GM23338 (cell line): ENCODE results near the gene EGFL7. TPM values are rescaled to one million over a fixed set of nuclear protein-coding genes. Genes with fewer than 3 reads are reported as not detected.

Experiments used
- ATAC-seq: fragments of 200-7000 bp; cut with Tn5 transposase; 3 replicates; pipeline ENCODE4 v1.9.1; 2020
- DNase-seq: peaks from one replicate; pipeline ENCODE4 v3.0.0-alpha.2; 2015; ENCODE audit warnings: low spot score
- H2AFZ ChIP-seq: fragments of 200-600 bp; sonication (generic); 2 replicates; pipeline ENCODE4 v1.8.0; 2016; ENCODE audit warnings: antibody characterized with exemption, mild to moderate bottlenecking, moderate library complexity
- H3F3A ChIP-seq: fragments of 200-600 bp; sonication (generic); replicated peaks from 2 replicates; pipeline ENCODE4 v1.8.0; 2017; ENCODE audit warnings: antibody characterized with exemption, mixed run types, low read depth
- H3K27ac ChIP-seq: fragments of 200-600 bp; sonication (generic); 2 replicates; pipeline ENCODE4 v1.6.1; 2016; ENCODE audit warnings: low read depth
- H3K27me3 ChIP-seq: fragments of 200-600 bp; sonication (generic); 2 replicates; pipeline ENCODE4 v1.8.0; 2016; ENCODE audit warnings: mild to moderate bottlenecking, mixed run types, moderate library complexity; ENCODE audit not compliant: insufficient read depth
- H3K36me3 ChIP-seq: fragments of 200-600 bp; sonication (generic); 2 replicates; pipeline ENCODE4 v1.8.0; 2016; ENCODE audit warnings: mild to moderate bottlenecking; ENCODE audit not compliant: insufficient read depth
- H3K4me1 ChIP-seq: fragments of 200-600 bp; sonication (generic); 2 replicates; pipeline ENCODE4 v1.8.0; 2016; ENCODE audit warnings: mild to moderate bottlenecking, moderate library complexity; ENCODE audit not compliant: insufficient read depth
- H3K4me2 ChIP-seq: fragments of 200-600 bp; sonication (generic); 2 replicates; pipeline ENCODE4 v1.7.1; 2017; ENCODE audit warnings: mixed run types
- H3K4me3 ChIP-seq: fragments of 200-600 bp; sonication (generic); 2 replicates; pipeline ENCODE4 v1.6.1; 2016; ENCODE audit warnings: mixed run types
- H3K79me2 ChIP-seq: fragments of 200-600 bp; sonication (generic); replicated peaks from 2 replicates; pipeline ENCODE4 v1.8.0; 2017; ENCODE audit warnings: mild to moderate bottlenecking; ENCODE audit not compliant: insufficient read depth
- H3K9me2 ChIP-seq: fragments of 200-600 bp; sonication (generic); 2 replicates; pipeline ENCODE4 v1.8.0; 2017; ENCODE audit not compliant: insufficient read depth
- H4K20me1 ChIP-seq: fragments of 200-600 bp; sonication (generic); replicated peaks from 2 replicates; pipeline ENCODE4 v1.8.0; 2017; ENCODE audit warnings: mild to moderate bottlenecking; ENCODE audit not compliant: insufficient read depth
- H3K27ac Mint-ChIP-seq: 2 replicates; pipeline ENCODE4 v1.8.0; 2020; ENCODE audit warnings: inconsistent platforms, mild to moderate bottlenecking, moderate library complexity, mixed read lengths
- H3K27me3 Mint-ChIP-seq: 3 replicates; pipeline ENCODE4 v1.8.0; 2022; ENCODE audit warnings: low read depth, mild to moderate bottlenecking, moderate library complexity, mixed read lengths, inconsistent platforms; ENCODE audit not compliant: insufficient read depth, poor library complexity
- H3K36me3 Mint-ChIP-seq: 3 replicates; pipeline ENCODE4 v1.8.0; 2021; ENCODE audit warnings: low read depth, mild to moderate bottlenecking, inconsistent platforms, moderate library complexity, mixed read lengths
- H3K4me1 Mint-ChIP-seq: 3 replicates; pipeline ENCODE4 v1.8.0; 2020; ENCODE audit warnings: mild to moderate bottlenecking, inconsistent platforms, mixed read lengths
- H3K4me3 Mint-ChIP-seq: 3 replicates; pipeline ENCODE4 v1.8.0; 2021; ENCODE audit warnings: moderate library complexity, mild to moderate bottlenecking, inconsistent platforms, mixed read lengths
- H3K9me3 Mint-ChIP-seq: 3 replicates; pipeline ENCODE4 v1.8.0; 2020; ENCODE audit warnings: moderate library complexity, mild to moderate bottlenecking, inconsistent platforms, mixed read lengths
- CREB1 ChIP-seq: fragments of 250-450 bp; sonication (Bioruptor Pico); IDR thresholded peaks from 2 replicates; pipeline ENCODE4 v1.5.0; 2020; ENCODE audit warnings: low read depth, mild to moderate bottlenecking, moderate library complexity
- EZH2 ChIP-seq: fragments of 200-600 bp; sonication (generic); IDR thresholded peaks from one replicate; pipeline ENCODE4 v1.8.0; 2017; ENCODE audit warnings: antibody characterized with exemption, mild to moderate bottlenecking, low read depth; ENCODE audit not compliant: unreplicated experiment
- EZH2phosphoT487 ChIP-seq: fragments of 200-600 bp; sonication (generic); IDR thresholded peaks from one replicate; pipeline ENCODE4 v1.8.1; 2018; ENCODE audit warnings: antibody characterized with exemption; ENCODE audit not compliant: unreplicated experiment
- NANOG ChIP-seq: IDR thresholded peaks from 2 replicates; pipeline ENCODE4 v1.6.1; 2016; ENCODE audit warnings: antibody characterized with exemption, borderline replicate concordance
- POLR2AphosphoS5 ChIP-seq: IDR thresholded peaks from 2 replicates; pipeline ENCODE4 v1.6.1; 2016; ENCODE audit warnings: antibody characterized with exemption, low read depth
- STAT1 ChIP-seq: IDR thresholded peaks from one replicate; pipeline ENCODE4 v1.6.1; 2016; ENCODE audit warnings: antibody characterized with exemption; ENCODE audit not compliant: unreplicated experiment
- ZNF114 ChIP-seq: fragments of 250-450 bp; sonication (Bioruptor Pico); IDR thresholded peaks from 2 replicates; pipeline ENCODE4 v1.5.0; 2020; ENCODE audit warnings: mild to moderate bottlenecking, moderate library complexity
- ZNF331 ChIP-seq: fragments of 250-450 bp; sonication (Bioruptor Pico); IDR thresholded peaks from 2 replicates; pipeline ENCODE4 v1.5.0; 2020; ENCODE audit warnings: low read depth, mild to moderate bottlenecking, moderate library complexity
- polyA plus RNA-seq: library from polyadenylated mRNA; unstranded; fragments of >200 nt; fragmentation: Nextera tagmentation; extraction: Ambion mirVana; gene quantifications from 2 replicates; pipeline ENCODE4 v1.2.1, GENCODE V29; 2016
- total RNA-seq: library from RNA; depleted of rRNA; stranded (reverse); fragments of >200 nt; shearing (Covaris generic); gene quantifications from 2 replicates; pipeline ENCODE4 v1.2.3, GENCODE V29; 2014
- TF ChIP-seq, protein P1 (sequence below), 2 experiments: fragments of 200-600 bp in 1 of 2; sonication (generic) in 1 of 2; conservative IDR thresholded peaks; 2 replicates each; pipeline versions ENCODE4 v1.5.1 to v1.6.1; 2016 to 2017; ENCODE audit warnings: antibody characterized with exemption in 2 of 2, low read depth in 2 of 2, mild to moderate bottlenecking in 2 of 2, moderate library complexity in 1 of 2
- TF ChIP-seq, protein P2 (sequence below): IDR thresholded peaks from one replicate; pipeline ENCODE4 v1.6.1; 2018; ENCODE audit warnings: antibody characterized with exemption; ENCODE audit not compliant: unreplicated experiment

Gene EGFL7
- total and polyA plus RNA-seq, 2 experiments from 2014 or later: 44.4 to 60.8 TPM

DNA sequence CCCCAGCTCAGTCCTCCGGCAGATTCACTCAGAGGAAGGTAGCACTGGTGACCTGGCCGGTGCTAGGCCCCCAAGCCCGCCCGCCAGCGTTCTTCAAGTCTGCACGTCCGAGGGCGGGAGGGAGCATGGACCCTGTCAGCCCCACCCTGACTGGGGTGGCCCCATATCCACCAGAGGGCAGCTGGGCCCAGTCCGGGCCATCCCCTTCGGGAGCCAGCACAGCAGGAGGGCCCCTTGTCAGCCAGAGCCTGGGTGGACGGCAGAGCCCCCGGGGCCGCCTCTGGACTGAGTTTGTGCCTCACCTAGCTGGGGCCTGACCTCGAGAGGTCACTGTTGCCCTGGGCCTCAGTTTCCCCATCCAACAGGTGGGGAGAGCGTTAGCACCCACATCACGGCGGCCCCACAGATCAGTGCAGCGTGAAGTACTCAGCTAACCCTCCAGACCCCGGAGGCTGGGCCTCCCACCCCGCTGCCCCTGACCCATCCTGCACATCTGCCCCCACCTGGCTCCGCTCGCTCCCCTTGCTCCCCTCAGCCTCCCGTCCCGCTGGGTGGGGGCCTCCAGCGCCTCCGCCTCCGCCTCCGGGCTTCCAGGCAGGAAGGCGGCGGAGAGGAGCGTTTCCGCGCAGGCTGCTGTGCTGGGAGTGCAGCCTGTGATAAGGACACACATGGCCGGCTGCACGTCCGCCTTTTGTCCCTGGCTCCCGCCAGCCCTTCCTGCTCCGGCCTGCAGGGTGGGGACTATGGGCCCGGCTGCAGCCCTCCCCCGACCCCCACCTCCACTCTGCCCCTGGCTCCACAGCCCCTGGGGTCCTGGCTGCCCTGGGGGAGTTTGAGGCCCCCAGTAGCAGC, 16.6 kb upstream of the EGFL7 start:
- Histone ChIP-seq H3K4me1 (no peaks in the 10 kb centered on the region; the same call in 1 of the 2 replicates), H4K20me1 (no peaks in the 10 kb centered on the region), H3K9me2 (no peaks in the 10 kb centered on the region), H3K4me3 (no peak overlapping the region), H2AFZ (peak overlapping the region; percentile 38), H3K27me3 (no peaks in the 10 kb centered on the region), H3K79me2 (no peaks in the 10 kb centered on the region), H3F3A (no peaks in the 10 kb centered on the region; the same call in 1 of the 2 replicates), H3K27ac (no peak overlapping the region), H3K36me3 (no peaks in the 10 kb centered on the region), H3K4me2 (no peak overlapping the region)
- no peak overlapping the region for H3K4me3 Mint-ChIP-seq
- H3K9me3 Mint-ChIP-seq: no peaks in the 10 kb centered on the region
- ATAC-seq (peak; percentile 40), DNase-seq (peak; percentile 48)
- TF ChIP-seq, protein P1, sequence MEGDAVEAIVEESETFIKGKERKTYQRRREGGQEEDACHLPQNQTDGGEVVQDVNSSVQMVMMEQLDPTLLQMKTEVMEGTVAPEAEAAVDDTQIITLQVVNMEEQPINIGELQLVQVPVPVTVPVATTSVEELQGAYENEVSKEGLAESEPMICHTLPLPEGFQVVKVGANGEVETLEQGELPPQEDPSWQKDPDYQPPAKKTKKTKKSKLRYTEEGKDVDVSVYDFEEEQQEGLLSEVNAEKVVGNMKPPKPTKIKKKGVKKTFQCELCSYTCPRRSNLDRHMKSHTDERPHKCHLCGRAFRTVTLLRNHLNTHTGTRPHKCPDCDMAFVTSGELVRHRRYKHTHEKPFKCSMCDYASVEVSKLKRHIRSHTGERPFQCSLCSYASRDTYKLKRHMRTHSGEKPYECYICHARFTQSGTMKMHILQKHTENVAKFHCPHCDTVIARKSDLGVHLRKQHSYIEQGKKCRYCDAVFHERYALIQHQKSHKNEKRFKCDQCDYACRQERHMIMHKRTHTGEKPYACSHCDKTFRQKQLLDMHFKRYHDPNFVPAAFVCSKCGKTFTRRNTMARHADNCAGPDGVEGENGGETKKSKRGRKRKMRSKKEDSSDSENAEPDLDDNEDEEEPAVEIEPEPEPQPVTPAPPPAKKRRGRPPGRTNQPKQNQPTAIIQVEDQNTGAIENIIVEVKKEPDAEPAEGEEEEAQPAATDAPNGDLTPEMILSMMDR (conservative IDR thresholded peaks at IDR 0.05; ENCODE audit: low read depth in 2 of 2): 0 out of 4 replicates have a peak, but pooled peaks of 1 of the 2 experiments have one; percentile 10
- TF ChIP-seq NANOG: no peak
- no peak overlapping the region for H3K27ac Mint-ChIP-seq
- peaks cover 4% of the 10 kb centered on the region; the same call in 1 of the 3 replicates for H3K4me1 Mint-ChIP-seq
- H3K27me3 Mint-ChIP-seq: peaks cover 2% of the 10 kb centered on the region
- no peaks in the 10 kb centered on the region for H3K36me3 Mint-ChIP-seq

DNA sequence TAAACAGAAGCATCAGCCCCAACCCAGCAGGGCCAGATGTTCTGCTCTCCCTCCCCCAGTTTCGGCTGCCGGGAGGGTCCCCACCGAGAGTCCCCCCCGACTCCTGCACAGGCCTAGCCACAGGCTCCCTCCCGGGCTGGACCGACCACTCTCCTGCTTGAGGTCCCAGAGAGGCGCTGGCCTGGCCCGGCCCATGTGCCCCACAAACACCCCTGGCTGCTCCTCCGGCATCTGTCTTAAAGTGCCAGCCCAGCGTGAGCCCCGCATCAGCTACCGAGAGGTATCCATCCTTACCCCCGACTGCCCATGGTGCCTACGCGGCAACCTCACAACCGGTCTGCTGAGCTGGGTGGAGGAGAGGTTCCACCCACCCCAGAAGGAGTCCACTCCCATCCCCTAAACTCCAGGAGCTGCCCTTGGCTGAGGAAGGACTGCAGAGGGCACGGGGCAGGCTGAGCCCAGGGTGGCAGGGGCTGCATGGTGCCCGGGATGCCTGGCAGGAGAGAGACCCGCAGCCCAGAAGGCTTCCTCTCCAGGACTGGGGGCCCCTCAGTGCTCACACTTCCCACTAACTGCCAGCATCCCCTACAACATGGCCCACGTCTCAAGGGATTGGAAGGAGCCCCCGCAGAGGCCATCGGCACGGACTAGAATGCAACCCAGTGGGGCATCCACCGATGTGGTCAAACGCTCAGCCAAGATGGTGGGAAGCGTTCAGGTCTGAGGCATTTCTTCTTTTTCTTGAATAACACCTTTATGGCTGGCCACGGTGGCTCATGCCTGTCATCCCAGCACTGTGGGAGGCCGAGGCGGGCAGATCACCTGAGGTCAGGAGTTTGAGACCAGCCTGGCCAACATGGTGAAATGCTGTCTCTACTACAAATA, 15.6 kb upstream of the EGFL7 start:
- Histone ChIP-seq H2AFZ (peak overlapping the region; percentile 38; the same call in 1 of the 2 replicates), H3K9me2 (no peaks in the 10 kb centered on the region)
- no peak overlapping the region for H3K27ac Mint-ChIP-seq
- TF ChIP-seq, protein P1 (conservative IDR thresholded peaks at IDR 0.05; ENCODE audit: low read depth in 2 of 2): no peak
- TF ChIP-seq ZNF114 (CRISPR knock-in tag) (no peak), CREB1 (no peak), EZH2 (no peak), EZH2phosphoT487 (no peak), STAT1 (no peak), ZNF331 (no peak), POLR2AphosphoS5 (no peak)
- TF ChIP-seq, protein P2, sequence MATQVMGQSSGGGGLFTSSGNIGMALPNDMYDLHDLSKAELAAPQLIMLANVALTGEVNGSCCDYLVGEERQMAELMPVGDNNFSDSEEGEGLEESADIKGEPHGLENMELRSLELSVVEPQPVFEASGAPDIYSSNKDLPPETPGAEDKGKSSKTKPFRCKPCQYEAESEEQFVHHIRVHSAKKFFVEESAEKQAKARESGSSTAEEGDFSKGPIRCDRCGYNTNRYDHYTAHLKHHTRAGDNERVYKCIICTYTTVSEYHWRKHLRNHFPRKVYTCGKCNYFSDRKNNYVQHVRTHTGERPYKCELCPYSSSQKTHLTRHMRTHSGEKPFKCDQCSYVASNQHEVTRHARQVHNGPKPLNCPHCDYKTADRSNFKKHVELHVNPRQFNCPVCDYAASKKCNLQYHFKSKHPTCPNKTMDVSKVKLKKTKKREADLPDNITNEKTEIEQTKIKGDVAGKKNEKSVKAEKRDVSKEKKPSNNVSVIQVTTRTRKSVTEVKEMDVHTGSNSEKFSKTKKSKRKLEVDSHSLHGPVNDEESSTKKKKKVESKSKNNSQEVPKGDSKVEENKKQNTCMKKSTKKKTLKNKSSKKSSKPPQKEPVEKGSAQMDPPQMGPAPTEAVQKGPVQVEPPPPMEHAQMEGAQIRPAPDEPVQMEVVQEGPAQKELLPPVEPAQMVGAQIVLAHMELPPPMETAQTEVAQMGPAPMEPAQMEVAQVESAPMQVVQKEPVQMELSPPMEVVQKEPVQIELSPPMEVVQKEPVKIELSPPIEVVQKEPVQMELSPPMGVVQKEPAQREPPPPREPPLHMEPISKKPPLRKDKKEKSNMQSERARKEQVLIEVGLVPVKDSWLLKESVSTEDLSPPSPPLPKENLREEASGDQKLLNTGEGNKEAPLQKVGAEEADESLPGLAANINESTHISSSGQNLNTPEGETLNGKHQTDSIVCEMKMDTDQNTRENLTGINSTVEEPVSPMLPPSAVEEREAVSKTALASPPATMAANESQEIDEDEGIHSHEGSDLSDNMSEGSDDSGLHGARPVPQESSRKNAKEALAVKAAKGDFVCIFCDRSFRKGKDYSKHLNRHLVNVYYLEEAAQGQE: no peak

More for the DNA sequence above, 15.6 kb upstream of the EGFL7 start:
- Histone ChIP-seq H4K20me1 (no peaks in the 10 kb centered on the region), H3K27me3 (no peaks in the 10 kb centered on the region), H3K79me2 (no peaks in the 10 kb centered on the region), H3K4me2 (no peak overlapping the region), H3F3A (no peaks in the 10 kb centered on the region; the same call in 1 of the 2 replicates), H3K4me3 (no peak overlapping the region), H3K27ac (no peak overlapping the region), H3K36me3 (no peaks in the 10 kb centered on the region), H3K4me1 (no peaks in the 10 kb centered on the region; the same call in 1 of the 2 replicates)
- Mint-ChIP-seq H3K36me3 (no peaks in the 10 kb centered on the region), H3K4me3 (no peak overlapping the region), H3K9me3 (no peaks in the 10 kb centered on the region), H3K27me3 (peaks cover 2% of the 10 kb centered on the region), H3K4me1 (peaks cover 4% of the 10 kb centered on the region; the same call in 1 of the 3 replicates)
- ATAC-seq (no peak), DNase-seq (no peak)
